HG03575 (cell line): ENCODE results near the gene EHF.
A peak's percentile ranks its signal among the peaks of the same experiment; 100 is the strongest.

ENCODE experiments used
- ATAC-seq: cut with Tn5 transposase; IDR thresholded peaks from one replicate; pipeline ENCODE4 v1.9.1; 2021; ENCODE audit not compliant: unreplicated experiment, insufficient number of reproducible peaks, low FRiP score; ENCODE audit errors: extremely low read depth

Gene EHF

GRCh38 chr11:34618406-34618805 lies 2.5 kb upstream of the EHF start:
- ATAC-seq, result no peak

GRCh38 chr11:34619062-34619516 lies 1.8 kb upstream of the EHF start:
- ATAC-seq, result no peak

DNA sequence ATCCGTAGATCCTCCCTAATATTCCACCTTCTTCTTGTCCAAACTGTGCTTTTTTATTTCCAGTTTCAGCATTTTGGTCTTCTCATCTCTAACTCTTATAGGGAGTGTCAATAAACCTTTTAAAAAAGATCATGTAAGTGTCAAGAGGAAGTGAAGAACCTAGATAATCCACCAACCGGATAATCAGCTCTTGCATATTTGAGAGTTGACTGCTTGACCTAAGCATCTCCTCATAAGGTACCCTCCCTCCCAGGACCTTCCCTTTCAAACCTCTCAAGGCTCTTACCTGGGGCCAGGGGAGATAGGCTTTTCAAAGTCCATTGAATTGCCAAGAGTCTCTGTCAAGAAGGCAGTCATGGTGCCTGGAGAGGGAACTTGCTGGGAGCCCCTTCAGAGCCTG lies 691 bp upstream of the EHF start:
- no peak for ATAC-seq

GRCh38 chr11:34621876-34622275 lies 983 bp downstream of the EHF start:
- ATAC-seq, result no peak

DNA sequence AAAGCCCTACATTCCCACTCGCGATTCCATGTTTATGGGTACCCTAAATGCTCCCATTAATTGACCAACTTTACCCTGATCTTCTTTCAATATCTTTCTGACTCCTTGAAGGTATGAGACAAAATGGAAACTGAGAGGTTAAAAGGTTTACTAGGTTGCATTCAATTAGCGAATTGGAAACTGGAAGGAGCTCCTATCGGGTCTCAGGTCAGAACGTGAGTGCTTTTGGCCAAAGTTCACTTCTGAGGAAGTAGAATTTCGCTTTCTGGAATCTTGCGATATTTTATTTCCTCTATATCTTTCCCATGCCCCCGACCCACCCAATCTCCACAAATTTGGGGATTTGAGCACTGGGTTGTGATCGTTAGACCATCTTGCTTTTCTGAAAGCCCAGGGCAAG lies 2.6 kb downstream of the EHF start:
- no peak for ATAC-seq

GRCh38 chr11:34624069-34624468 lies 3.2 kb downstream of the EHF start:
- ATAC-seq, result no peak

GRCh38 chr11:34625576-34625975 lies 4.7 kb downstream of the EHF start:
- ATAC-seq, result no peak

DNA sequence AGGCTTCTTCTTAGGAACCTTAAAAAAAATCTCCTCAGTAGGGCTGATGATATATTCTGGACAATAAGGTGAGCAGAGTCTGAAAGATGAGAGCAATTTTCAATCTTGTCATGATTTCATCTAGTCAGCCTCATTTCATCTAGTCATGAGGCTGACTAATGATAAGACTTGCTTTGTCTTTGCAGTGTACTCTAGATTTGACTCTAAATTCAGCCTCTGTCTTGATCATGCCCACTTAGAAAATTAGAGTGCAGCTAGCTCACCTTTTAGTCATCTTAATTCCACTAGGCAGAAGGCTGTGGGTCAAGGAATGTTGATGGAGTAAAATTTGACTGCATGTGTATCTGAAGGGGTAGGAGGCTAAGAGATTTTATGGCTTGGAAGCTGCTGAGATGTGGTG lies 5.5 kb downstream of the EHF start:
- no peak for ATAC-seq

DNA sequence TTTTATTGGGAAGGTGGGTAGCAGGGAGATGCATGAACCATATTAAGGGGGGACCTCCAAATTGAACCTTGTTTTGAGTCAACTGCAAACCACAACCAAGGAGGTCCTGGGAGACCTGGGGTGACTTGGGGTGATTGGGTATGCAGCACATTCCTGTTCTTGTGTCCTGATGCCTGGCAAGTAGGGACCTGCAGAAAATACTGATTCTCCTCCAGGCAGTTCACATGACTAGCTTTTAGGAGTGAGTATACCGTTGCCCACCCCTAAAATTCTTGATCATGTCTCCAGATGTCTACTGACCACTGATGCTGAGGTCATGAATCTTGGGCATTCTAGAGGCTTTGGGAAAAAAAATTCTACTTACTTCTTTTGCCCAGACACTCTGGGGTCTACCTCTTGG lies 6.3 kb downstream of the EHF start:
- ATAC-seq, result no peak

DNA sequence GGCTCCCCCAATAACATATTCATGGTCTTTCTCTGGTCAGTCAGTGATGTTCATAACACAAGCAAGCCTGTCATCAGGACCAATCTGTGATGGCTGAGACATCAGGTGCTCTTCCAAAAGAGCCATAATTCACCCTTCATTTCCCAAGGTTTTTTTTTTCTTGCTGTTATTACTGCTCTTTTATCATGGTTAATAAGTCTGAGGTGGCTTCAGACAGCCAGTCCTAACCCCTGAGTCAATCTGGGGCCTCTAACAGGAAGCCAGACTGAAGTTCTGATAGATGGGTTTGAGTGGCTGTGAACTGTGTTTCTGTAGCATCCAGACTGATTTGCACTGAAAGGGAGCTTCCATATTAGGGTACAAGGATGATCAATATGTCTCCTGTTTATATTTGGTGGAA lies 8.8 kb downstream of the EHF start:
- no peak for ATAC-seq

GRCh38 chr11:34630544-34630943 lies 9.7 kb downstream of the EHF start:
- no peak for ATAC-seq

- no peak for ATAC-seq
Measured at GRCh38 chr11:34631297-34631696, 10.4 kb downstream of the EHF start.

GRCh38 chr11:34631737-34632104 lies 10.8 kb downstream of the EHF start:
- no peak for ATAC-seq

DNA sequence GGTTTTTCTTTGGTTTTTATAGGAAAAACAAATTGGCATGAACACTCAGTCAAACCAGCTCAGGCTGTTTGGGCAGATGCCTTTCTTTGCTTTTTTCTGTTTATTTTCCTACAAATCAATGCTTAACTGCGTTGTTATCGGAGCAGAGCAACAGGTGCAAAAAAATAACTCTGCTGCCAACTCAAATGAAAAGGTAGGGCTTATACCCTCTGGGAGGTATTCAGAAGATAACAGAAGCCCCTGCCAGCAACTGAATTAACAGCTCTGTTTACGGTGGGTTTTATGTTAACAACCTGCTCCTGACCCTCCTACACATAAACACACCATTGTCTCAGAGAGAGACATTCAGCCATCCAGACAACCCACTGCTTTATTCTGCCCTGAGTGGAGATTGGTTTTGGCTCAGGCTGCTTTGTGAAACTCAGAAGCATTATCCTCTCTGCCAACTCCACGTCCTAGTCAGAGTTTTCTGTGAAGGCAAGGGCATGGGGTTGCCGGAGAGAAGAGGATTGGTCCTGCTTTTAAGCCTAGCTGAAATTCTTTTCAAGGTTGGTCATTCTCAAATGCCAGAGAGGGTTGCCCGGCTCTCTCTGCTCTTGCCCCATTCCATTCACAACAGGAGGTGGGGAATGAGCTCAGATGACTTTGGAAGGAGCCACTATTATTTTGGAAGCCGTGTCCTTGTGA lies 11.4 kb downstream of the EHF start:
- ATAC-seq, result no peak

GRCh38 chr11:34633640-34633989 lies 12.7 kb downstream of the EHF start:
- ATAC-seq, result no peak

DNA sequence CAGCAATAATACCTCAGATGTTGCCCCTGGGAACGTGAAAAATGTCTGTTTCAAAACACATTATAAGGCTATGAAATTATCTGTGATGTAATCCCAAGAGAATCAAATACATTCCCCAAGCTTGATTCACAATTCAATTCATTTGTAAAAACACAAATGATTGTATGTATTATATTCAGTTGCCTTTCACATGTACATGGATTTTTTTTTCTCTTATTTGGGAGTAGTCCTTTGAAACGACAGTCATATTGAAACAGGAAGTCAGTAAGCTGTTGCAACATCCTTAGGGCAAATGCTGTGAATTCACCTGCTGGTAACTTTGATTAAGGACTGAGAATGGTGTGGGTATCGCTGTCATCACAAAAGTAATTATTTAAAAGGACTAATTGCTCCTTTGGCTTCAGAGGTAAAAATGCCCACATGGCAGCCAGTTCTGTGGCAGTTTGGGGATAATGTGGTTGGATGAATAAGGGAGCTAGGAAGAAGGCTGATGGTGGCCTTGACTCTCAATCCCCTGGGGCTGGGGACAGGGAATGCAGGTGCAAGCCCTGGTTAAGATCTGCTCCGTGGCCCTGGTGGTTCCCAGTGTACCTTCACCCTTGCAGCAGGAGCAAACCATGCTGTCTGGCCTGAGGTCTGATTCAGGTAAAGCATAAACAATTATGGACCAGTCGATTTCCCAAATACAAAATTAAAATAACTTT lies 13.2 kb downstream of the EHF start:
- peak; percentile 78 for ATAC-seq

GRCh38 chr11:34634694-34635062 lies 13.8 kb downstream of the EHF start:
- no peak for ATAC-seq

GRCh38 chr11:34636127-34636526 lies 15.2 kb downstream of the EHF start:
- no peak for ATAC-seq

DNA sequence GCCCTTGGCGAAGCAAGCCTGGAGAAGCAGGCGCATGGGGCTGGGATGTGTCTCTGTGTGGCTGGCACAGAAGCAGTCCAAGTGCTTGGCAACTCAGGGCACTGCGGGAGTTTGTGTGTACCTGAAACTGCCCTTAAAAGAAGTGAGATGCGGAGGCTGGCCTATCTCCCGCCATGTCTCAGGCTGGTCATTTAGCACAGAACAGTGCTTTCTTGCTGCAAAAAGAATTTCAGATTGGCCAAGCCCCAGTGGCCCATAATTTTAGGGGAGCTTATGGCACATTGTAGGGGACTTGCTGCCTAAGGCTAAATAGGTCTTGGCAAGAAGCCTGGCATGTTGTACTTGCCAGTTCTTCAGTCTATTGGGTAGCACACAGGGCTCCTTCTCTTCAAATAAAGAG lies 16.4 kb downstream of the EHF start:
- ATAC-seq, result no peak

- ATAC-seq, result no peak
Measured at GRCh38 chr11:34638897-34639296, 18.0 kb downstream of the EHF start.

GRCh38 chr11:34639545-34639944 lies 18.7 kb downstream of the EHF start:
- no peak for ATAC-seq
